Pancreas (tissue), 10 donors: ENCODE results near the gene NIPA2. TPM values are rescaled to one million over a fixed set of nuclear protein-coding genes. Genes with fewer than 3 reads are reported as not detected.

ENCODE experiments used
- ATAC-seq, 4 donors: fragments of 200-7000 bp; cut with Tn5 transposase; one replicate each; pipeline versions ENCODE4 v1.8.0 to v1.9.1; 2020; ENCODE audit warnings: mild to moderate bottlenecking in 4 of 4, moderate library complexity in 4 of 4
- DNase-seq, 6 donors: peaks; one replicate each; pipeline ENCODE4 v3.0.0-alpha.2; 2020
- FAIRE-seq: peaks from 2 replicates; lab custom pipeline; 2012; peaks lifted over from hg19 to GRCh38; lab: Jason Lieb, UNC
- H3K27ac ChIP-seq, 4 donors: fragments of 200-600 bp; sonication (generic); 1 replicate in 3 of 4; 2 replicates in 1 of 4; pipeline versions ENCODE4 v1.5.0 to v1.8.0; 2020
- H3K27me3 ChIP-seq, 4 donors: fragments of 200-600 bp; one replicate each; pipeline ENCODE4 v1.8.0; 2021
- H3K36me3 ChIP-seq, 3 donors: fragments of 200-600 bp; sonication (generic) in 1 of 3; one replicate each; pipeline versions ENCODE4 v1.5.0 to v1.8.0; 2020 to 2021
- H3K4me1 ChIP-seq, 3 donors: fragments of 200-600 bp; one replicate each; pipeline ENCODE4 v1.8.0; 2021
- H3K4me3 ChIP-seq, 4 donors: fragments of 200-600 bp; sonication (generic) in 2 of 4; one replicate each; pipeline versions ENCODE4 v1.5.0 to v1.8.0; 2020 to 2021
- H3K9me3 ChIP-seq, 4 donors: fragments of 200-600 bp; one replicate each; pipeline ENCODE4 v1.8.0; 2021
- WGBS, 2 donors: extraction: QIAGEN DNeasy Blood & Tissue Kit; methylation state at CpG; one replicate each; pipeline ENCODE4 v1.1.7; 2013; 5-methylcytosine and 5-hydroxymethylcytosine counted together
- intact Hi-C, 3 donors: fragments of 100-400 bp; cut with DNase I; formaldehyde crosslinking; loops; one replicate each; pipeline versions ENCODE4 v1.11.1 to v1.14.2; 2022
- polyA plus RNA-seq, 2 donors: library from polyadenylated mRNA; stranded (reverse); fragments of 200-250 nt; gene quantifications; one replicate each; pipeline ENCODE4 v1.2.3, GENCODE V29; 2013
- total RNA-seq, 6 donors: library from RNA; stranded (reverse); fragmentation: NEBNext Ultra II Directional in 4 of 6; extraction: Animal tissue kit (Norgen Biotek cat#: 25700) in 4 of 6; gene quantifications; one replicate each; pipeline versions ENCODE4 v1.2.1 to v1.2.4, GENCODE V29; 2021 to 2023
- TF ChIP-seq, protein P1 (sequence below), 4 donors: fragments of 200-600 bp; sonication (generic) in 3 of 4; IDR thresholded peaks; one replicate each; pipeline versions ENCODE4 v1.5.0 to v1.8.0; 2021; ENCODE audit warnings: antibody characterized with exemption in 4 of 4
- donor health status: healthy with polysubstance abuse.
- donor health status: DM: no; HTN: no; CAD: no; lungs with moderate emphysema.
- donor health status: DM: no; HTN: no; CAD: no.
- donor health status: control.
- donor health status: control.
- donor health status: Bipolar disorder and iron deficiency.
- donor health status: DM: yes; HTN: yes; CAD: no.
- donor health status: DM: no; HTN: no; CAD: no.
- donor health status: DM: no; HTN: no; CAD: no.
- donor health status: DM: yes; HTN: yes; CAD: no.

Gene NIPA2
- total and polyA plus RNA-seq, 8 donors: 4.5 to 24.9 (median 16.6) TPM

DNA sequence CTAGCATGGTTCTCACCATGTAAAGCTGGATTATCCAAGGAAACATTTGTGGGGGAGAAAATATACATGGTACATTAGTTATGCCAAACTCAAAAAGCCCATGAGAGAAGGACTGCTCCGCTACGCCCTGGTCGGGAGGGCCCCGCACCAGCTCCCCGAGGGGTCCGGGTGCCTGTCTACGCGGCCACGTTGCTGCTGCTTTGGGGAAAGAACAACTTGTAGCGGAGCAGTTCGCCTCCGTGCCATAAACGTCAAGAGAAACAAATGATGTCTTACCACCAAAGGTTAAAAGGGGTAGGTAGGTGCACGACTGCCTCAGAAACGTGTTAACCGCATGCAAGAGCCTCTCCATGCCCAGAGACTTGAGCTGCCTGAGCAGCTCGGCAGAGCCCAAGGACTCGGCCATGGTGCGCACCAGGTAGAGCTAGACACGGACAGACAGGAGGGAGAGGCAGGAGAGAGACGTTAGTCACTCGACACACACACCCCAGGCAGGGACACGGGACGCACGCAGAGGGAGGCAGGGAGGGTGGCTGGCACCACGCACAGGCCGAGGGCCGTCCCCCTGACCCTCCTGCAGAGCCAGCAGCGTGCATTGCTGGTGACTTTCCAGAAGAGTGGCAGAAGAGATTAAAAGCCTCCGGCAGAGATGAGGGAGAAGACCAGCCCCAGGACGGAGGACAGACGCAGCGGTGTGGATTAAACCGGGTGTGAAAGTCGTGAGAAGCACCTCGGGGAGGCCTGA, 78.3 kb downstream of the NIPA2 start:
- DNase-seq (peak in 1 of 6 donors; percentile 46), ATAC-seq (no peak), FAIRE-seq (no peak)
- no peaks in the 10 kb centered on the region for H3K27me3 ChIP-seq
- no peaks in the 10 kb centered on the region for H3K4me1 ChIP-seq
- intact Hi-C loops: no loop called here
- peaks cover 10 to 55% (median 22%) of the 10 kb centered on the region in 3 donors for H3K36me3 ChIP-seq
- no peaks in the 10 kb centered on the region for H3K9me3 ChIP-seq
- 94 to 95% methylated on average over 36 of the region's 36 CpGs for WGBS, 2 donors
- TF ChIP-seq, protein P1, sequence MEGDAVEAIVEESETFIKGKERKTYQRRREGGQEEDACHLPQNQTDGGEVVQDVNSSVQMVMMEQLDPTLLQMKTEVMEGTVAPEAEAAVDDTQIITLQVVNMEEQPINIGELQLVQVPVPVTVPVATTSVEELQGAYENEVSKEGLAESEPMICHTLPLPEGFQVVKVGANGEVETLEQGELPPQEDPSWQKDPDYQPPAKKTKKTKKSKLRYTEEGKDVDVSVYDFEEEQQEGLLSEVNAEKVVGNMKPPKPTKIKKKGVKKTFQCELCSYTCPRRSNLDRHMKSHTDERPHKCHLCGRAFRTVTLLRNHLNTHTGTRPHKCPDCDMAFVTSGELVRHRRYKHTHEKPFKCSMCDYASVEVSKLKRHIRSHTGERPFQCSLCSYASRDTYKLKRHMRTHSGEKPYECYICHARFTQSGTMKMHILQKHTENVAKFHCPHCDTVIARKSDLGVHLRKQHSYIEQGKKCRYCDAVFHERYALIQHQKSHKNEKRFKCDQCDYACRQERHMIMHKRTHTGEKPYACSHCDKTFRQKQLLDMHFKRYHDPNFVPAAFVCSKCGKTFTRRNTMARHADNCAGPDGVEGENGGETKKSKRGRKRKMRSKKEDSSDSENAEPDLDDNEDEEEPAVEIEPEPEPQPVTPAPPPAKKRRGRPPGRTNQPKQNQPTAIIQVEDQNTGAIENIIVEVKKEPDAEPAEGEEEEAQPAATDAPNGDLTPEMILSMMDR (IDR thresholded peaks at IDR 0.05): no peak
- H3K27ac ChIP-seq: no peak overlapping the region
- no peak overlapping the region for H3K4me3 ChIP-seq

DNA sequence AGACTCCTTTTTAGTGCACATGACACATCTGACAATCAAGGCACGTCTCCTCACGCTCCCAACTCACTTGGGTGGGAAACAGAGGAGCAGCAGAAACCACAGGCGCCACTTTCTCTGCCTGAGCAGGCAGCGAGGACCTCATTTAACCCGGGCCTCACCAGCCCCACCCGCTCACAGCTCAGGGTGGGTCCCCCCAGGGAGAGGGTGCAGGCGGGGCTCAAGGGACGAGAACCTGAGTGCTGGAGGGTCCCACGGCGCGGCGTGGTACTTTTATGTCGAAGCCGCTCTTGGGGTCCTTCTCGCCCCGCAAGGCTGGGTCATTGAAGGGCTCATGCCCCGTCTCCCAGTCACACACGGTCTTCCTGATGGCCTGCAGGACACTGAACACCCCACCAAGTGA, 79.1 kb downstream of the NIPA2 start:
- Histone ChIP-seq H3K36me3 (peaks cover 10 to 47% (median 19%) of the 10 kb centered on the region in 3 donors), H3K4me3 (no peak overlapping the region), H3K4me1 (no peaks in the 10 kb centered on the region), H3K9me3 (no peaks in the 10 kb centered on the region), H3K27ac (no peak overlapping the region), H3K27me3 (no peaks in the 10 kb centered on the region)
- WGBS, 2 donors: 95 to 96% methylated on average over 18 of the region's 18 CpGs
- FAIRE-seq (no peak), ATAC-seq (no peak), DNase-seq (peak in 1 of 6 donors; percentile 45)
- intact Hi-C loops: no loop called here
- TF ChIP-seq, protein P1 (IDR thresholded peaks at IDR 0.05): no peak

Other genes starting within 250 kb of the NIPA2 start
- gene NIPA1, start 52.0 kb upstream of the NIPA2 start, total RNA-seq: 1 to 10 TPM; 5.4 to 7.8 (median 6.9) TPM
- gene NIPA1, start 52.0 kb upstream of the NIPA2 start, polyA plus RNA-seq: 1 to 10 TPM; 2.1 to 4.5 TPM
- gene CYFIP1, start 141.7 kb downstream of the NIPA2 start, total RNA-seq: 10 to 100 TPM; 51.7 to 99.1 (median 66.8) TPM
- 10 to 100 TPM; 21.3 to 29.0 TPM for gene CYFIP1, start 141.7 kb downstream of the NIPA2 start, polyA plus RNA-seq
- gene TUBGCP5, start 200.9 kb downstream of the NIPA2 start, total RNA-seq: 10 to 100 TPM in 1 of 6 donors, 1 to 10 TPM in 5; 7.0 to 10.4 (median 8.1) TPM
- gene TUBGCP5, start 200.9 kb downstream of the NIPA2 start, polyA plus RNA-seq: 1 to 10 TPM; 6.0 to 7.4 TPM